Activated gamma-delta T cell (primary cell): Measurements from ENCODE around the gene TRAF3.

ENCODE experiments used
- DNase-seq: peaks from one replicate; lab custom pipeline; 2025; lab: John Stamatoyannopoulos, UW
- total RNA-seq, 2 donors: gene quantifications; one replicate each; lab custom pipeline; 2026; lab: John Stamatoyannopoulos, UW

The TRAF3 gene
- total RNA-seq, result 67.9 to 82.1 reads per million in 2 donors

GRCh38 chr14:102776761-102777710, at the start of gene TRAF3:
Gene TRAF3 (plus strand): TSS chr14:102777449. CDS start chr14:102870202, 92,753 bp downstream.
- peak; percentile 91 for DNase-seq

- DNase-seq, result no peak
Observed at GRCh38 chr14:102728501-102728900, 48.7 kb upstream of the TRAF3 start.

GRCh38 chr14:102729268-102729667, 48.0 kb upstream of the TRAF3 start:
- DNase-seq, result no peak

- no peak for DNase-seq
Observed at GRCh38 chr14:102729825-102730224, 47.4 kb upstream of the TRAF3 start.

- no peak for DNase-seq
Observed at GRCh38 chr14:102731101-102731870, 46.0 kb upstream of the TRAF3 start.

GRCh38 chr14:102731871-102732800, 45.1 kb upstream of the TRAF3 start:
- DNase-seq, result no peak

- DNase-seq, result no peak
Observed at GRCh38 chr14:102732924-102733323, 44.3 kb upstream of the TRAF3 start.

- no peak for DNase-seq
Observed at GRCh38 chr14:102733326-102733725, 43.9 kb upstream of the TRAF3 start.

- DNase-seq, result no peak
Observed at GRCh38 chr14:102734436-102734835, 42.8 kb upstream of the TRAF3 start.

- no peak for DNase-seq
Observed at GRCh38 chr14:102736956-102737355, 40.3 kb upstream of the TRAF3 start.

- DNase-seq, result no peak
Observed at GRCh38 chr14:102737402-102738372, 39.6 kb upstream of the TRAF3 start.

- DNase-seq, result no peak
Observed at GRCh38 chr14:102738373-102739189, 38.7 kb upstream of the TRAF3 start.

GRCh38 chr14:102739190-102739469, 38.1 kb upstream of the TRAF3 start:
- no peak for DNase-seq

GRCh38 chr14:102746634-102747438, 30.4 kb upstream of the TRAF3 start:
- no peak for DNase-seq

GRCh38 chr14:102748806-102749205, 28.4 kb upstream of the TRAF3 start:
- no peak for DNase-seq

GRCh38 chr14:102749393-102750305, 27.6 kb upstream of the TRAF3 start:
- DNase-seq, result no peak

GRCh38 chr14:102750376-102750775, 26.9 kb upstream of the TRAF3 start:
- no peak for DNase-seq

- DNase-seq, result no peak
Observed at GRCh38 chr14:102751088-102751487, 26.2 kb upstream of the TRAF3 start.
